Measurements from ENCODE around the gene ZNF579. TPM values are rescaled to one million over a fixed set of nuclear protein-coding genes. Genes with fewer than 3 reads are reported as not detected.

Gene ZNF579
- total RNA-seq, 4 donors from 2014 or later, result 4.2 to 5.1 (median 4.6) TPM

Other genes with a start within 250 kb of the ZNF579 start
- 10 to 100 TPM; 16.5 to 25.4 (median 20.3) TPM for gene KMT5C, start 241.0 kb downstream of the ZNF579 start, total RNA-seq
- gene COX6B2, start 226.1 kb downstream of the ZNF579 start, total RNA-seq, result 1 to 10 TPM in 1 of 4 donors, under 1 TPM in 2, not detected in 1; 0.42 to 1.1 (median 0.49) TPM
- not detected for gene GARIN5B, start 217.6 kb downstream of the ZNF579 start, total RNA-seq
- under 1 TPM in 3 of 4 donors, not detected in 1; 0.23 to 0.68 (median 0.46) TPM for gene IL11, start 210.4 kb downstream of the ZNF579 start, total RNA-seq
- gene TMEM190, start 204.0 kb downstream of the ZNF579 start, total RNA-seq, result not detected
- gene TMEM238, start 196.6 kb downstream of the ZNF579 start, total RNA-seq, result 10 to 100 TPM; 32.2 to 61.6 (median 47.5) TPM
- 100 to 1,000 TPM; 466 to 875 (median 590) TPM for gene RPL28, start 194.9 kb downstream of the ZNF579 start, total RNA-seq
- 10 to 100 TPM in 1 of 4 donors, 1 to 10 TPM in 3; 6.2 to 14.6 (median 9.2) TPM for gene UBE2S, start 173.1 kb downstream of the ZNF579 start, total RNA-seq
- under 1 TPM in 1 of 4 donors, not detected in 3; 0.10 TPM for gene SHISA7, start 137.5 kb downstream of the ZNF579 start, total RNA-seq
- 10 to 100 TPM; 31.0 to 73.1 (median 66.4) TPM for gene ISOC2, start 119.2 kb downstream of the ZNF579 start, total RNA-seq
- not detected for gene C19orf85, start 116.1 kb downstream of the ZNF579 start, total RNA-seq
- gene ZNF628, start 104.2 kb downstream of the ZNF579 start, total RNA-seq, result 10 to 100 TPM in 3 of 4 donors, 1 to 10 TPM in 1; 5.4 to 17.9 (median 12.2) TPM
- gene NAT14, start 95.7 kb downstream of the ZNF579 start, total RNA-seq, result 1 to 10 TPM; 2.5 to 5.3 (median 4.1) TPM
- gene SSC5D, start 92.4 kb downstream of the ZNF579 start, total RNA-seq, result 1 to 10 TPM in 3 of 4 donors, under 1 TPM in 1; 0.64 to 6.2 (median 3.0) TPM
- not detected for gene SBK2, start 43.7 kb downstream of the ZNF579 start, total RNA-seq
- under 1 TPM in 1 of 4 donors, not detected in 3; 0.26 TPM for gene SBK3, start 35.3 kb downstream of the ZNF579 start, total RNA-seq
- gene FIZ1, start 18.7 kb upstream of the ZNF579 start, total RNA-seq, result 10 to 100 TPM in 1 of 4 donors, 1 to 10 TPM in 3; 5.9 to 14.3 (median 7.7) TPM
- 10 to 100 TPM; 58.4 to 88.3 (median 78.3) TPM for gene ZNF524, start 19.4 kb upstream of the ZNF579 start, total RNA-seq
- 10 to 100 TPM in 3 of 4 donors, 1 to 10 TPM in 1; 8.1 to 17.8 (median 12.3) TPM for gene ZNF865, start 24.8 kb upstream of the ZNF579 start, total RNA-seq
- 10 to 100 TPM in 2 of 4 donors, 1 to 10 TPM in 2; 5.7 to 10.3 (median 8.3) TPM for gene ZNF784, start 43.7 kb upstream of the ZNF579 start, total RNA-seq
- gene ZNF580, start 60.2 kb upstream of the ZNF579 start, total RNA-seq, result 10 to 100 TPM; 14.1 to 38.0 (median 22.9) TPM
- 10 to 100 TPM; 20.1 to 27.3 (median 22.8) TPM for gene ZNF581, start 62.8 kb upstream of the ZNF579 start, total RNA-seq
- gene CCDC106, start 67.4 kb upstream of the ZNF579 start, total RNA-seq, result 10 to 100 TPM in 1 of 4 donors, 1 to 10 TPM in 3; 7.9 to 10.4 (median 8.5) TPM
- gene U2AF2, start 74.2 kb upstream of the ZNF579 start, total RNA-seq, result 100 to 1,000 TPM in 3 of 4 donors, 10 to 100 TPM in 1; 78.8 to 149 (median 106) TPM
- gene EPN1, start 94.4 kb upstream of the ZNF579 start, total RNA-seq, result 100 to 1,000 TPM in 3 of 4 donors, 10 to 100 TPM in 1; 81.2 to 189 (median 120) TPM
- not detected for gene NLRP9, start 157.6 kb upstream of the ZNF579 start, total RNA-seq
- gene RFPL4A, start 178.2 kb upstream of the ZNF579 start, total RNA-seq, result not detected
- not detected for gene RFPL4AL1, start 188.3 kb upstream of the ZNF579 start, total RNA-seq